Sigmoid colon (tissue), 7 donors: ENCODE measurements around the gene UGT2B17. TPM values are rescaled to one million over a fixed set of nuclear protein-coding genes. Genes with fewer than 3 reads are reported as not detected.
"Not testable (repeated sequence)": the region's sequence is repeated elsewhere in the genome, so short reads cannot be mapped to it uniquely, and the experiment has no call there.

Source experiments
- DNase-seq: peaks from one replicate; pipeline ENCODE4 v3.0.0-alpha.2; 2019
- H3K27ac ChIP-seq, 4 donors: fragments of 200-600 bp; sonication (generic); one replicate each; pipeline ENCODE4 v1.5.1; 2016 to 2019; ENCODE audit warnings: mild to moderate bottlenecking in 1 of 4
- H3K27me3 ChIP-seq, 3 donors: fragments of 200-600 bp; sonication (generic); one replicate each; pipeline ENCODE4 v1.5.1; 2019; ENCODE audit warnings: mild to moderate bottlenecking in 1 of 3
- H3K36me3 ChIP-seq, 4 donors: fragments of 200-600 bp; sonication (generic); one replicate each; pipeline ENCODE4 v1.5.1; 2016 to 2019
- H3K4me1 ChIP-seq, 4 donors: fragments of 200-600 bp; sonication (generic); one replicate each; pipeline ENCODE4 v1.5.1; 2017 to 2019
- H3K4me3 ChIP-seq, 4 donors: fragments of 200-600 bp; sonication (generic); one replicate each; pipeline ENCODE4 v1.5.1; 2017 to 2019; ENCODE audit warnings: mild to moderate bottlenecking in 2 of 4, moderate library complexity in 1 of 4
- H3K9me3 ChIP-seq, 4 donors: fragments of 200-600 bp in 3 of 4; sonication (generic) in 3 of 4; one replicate each; pipeline versions ENCODE4 v1.5.1 to v1.6.1; 2013 to 2019
- CTCF ChIP-seq, 4 experiments: fragments of 450-650 bp in 3 of 4; fragments of 200-600 bp in 1 of 4; IDR thresholded peaks; one replicate each; pipeline ENCODE4 v1.5.1; 2016 to 2019; ENCODE audit warnings: antibody characterized with exemption in 4 of 4, mild to moderate bottlenecking in 3 of 4, moderate library complexity in 2 of 4
- EP300 ChIP-seq, 4 donors: sonication (generic); formaldehyde crosslinking; IDR thresholded peaks; one replicate each; pipeline ENCODE4 v1.6.1; 2017; ENCODE audit warnings: antibody characterized with exemption in 4 of 4
- POLR2A ChIP-seq, 2 donors: fragments of 450-650 bp; IDR thresholded peaks; one replicate each; pipeline ENCODE4 v1.6.1; 2016; ENCODE audit warnings: antibody characterized with exemption in 2 of 2, mild to moderate bottlenecking in 2 of 2, moderate library complexity in 2 of 2
- POLR2AphosphoS5 ChIP-seq, 4 donors: sonication (generic); formaldehyde crosslinking; IDR thresholded peaks; one replicate each; pipeline ENCODE4 v1.6.1; 2017; ENCODE audit warnings: antibody characterized with exemption in 4 of 4
- WGBS, 2 donors: extraction: QIAGEN DNeasy Blood & Tissue Kit; methylation state at CpG; one replicate each; pipeline ENCODE4 v1.1.7; 2013; 5-methylcytosine and 5-hydroxymethylcytosine counted together
- intact Hi-C: fragments of 100-400 bp; cut with DNase I; formaldehyde crosslinking; loops from one replicate; pipeline ENCODE4 v1.15.1; 2023
- polyA plus RNA-seq, 3 donors: library from polyadenylated mRNA; stranded (reverse); fragments of 200-250 nt; gene quantifications; one replicate each; pipeline ENCODE4 v1.2.3, GENCODE V29; 2013
- total RNA-seq, 4 donors: library from RNA; depleted of rRNA; stranded (reverse); fragments of >200 nt; gene quantifications; one replicate each; pipeline ENCODE4 v1.1.0, GENCODE V29; 2016
- donor health status: healthy with polysubstance abuse.
- donor health status: Bipolar disorder and iron deficiency.
- donor health status: healthy.

Gene UGT2B17
- total and polyA plus RNA-seq, 7 donors = 1.1 to 376 (median 83.5) TPM; not detected in 4

GRCh38 chr4:68577590-68577989, 1.5 kb upstream of the UGT2B17 start:
- WGBS, 2 donors = 95% methylated on average over 3 of the region's 3 CpGs; no CpG with 5 or more reads in 1 of the 2 donors
- H3K9me3 ChIP-seq = no peaks in the 10 kb centered on the region
- intact Hi-C loops = no loop called here
- no peaks in the 10 kb centered on the region for H3K36me3 ChIP-seq
- TF ChIP-seq CTCF (IDR thresholded peaks at IDR 0.05) (no peak), POLR2AphosphoS5 (IDR thresholded peaks at IDR 0.05) (no peak), EP300 (IDR thresholded peaks at IDR 0.05) (no peak), POLR2A (IDR thresholded peaks at IDR 0.05) (no peak)
- H3K27me3 ChIP-seq = no peaks in the 10 kb centered on the region
- H3K4me3 ChIP-seq = no peak overlapping the region
- no peaks in the 10 kb centered on the region for H3K4me1 ChIP-seq
- no peak overlapping the region for H3K27ac ChIP-seq
- DNase-seq = no peak

- H3K4me1 ChIP-seq, H3K36me3 ChIP-seq, H3K9me3 ChIP-seq, H3K4me3 ChIP-seq, H3K27ac ChIP-seq, H3K27me3 ChIP-seq, DNase-seq, intact Hi-C loops: not testable (repeated sequence)
- WGBS, 2 donors = 91% methylated on average over 5 of the region's 5 CpGs; no CpG with 5 or more reads in 1 of the 2 donors
These were observed 486 bp downstream of the UGT2B17 start for GRCh38 chr4:68575636-68576035.

- intact Hi-C loops = no loop called here
- H3K27me3 ChIP-seq = no peaks in the 10 kb centered on the region
These were observed 1.0 kb downstream of the UGT2B17 start for GRCh38 chr4:68575081-68575480.

GRCh38 chr4:68572653-68573170, 3.4 kb downstream of the UGT2B17 start:
- Histone ChIP-seq H3K4me3 (no peak overlapping the region), H3K27me3 (no peaks in the 10 kb centered on the region), H3K9me3 (no peaks in the 10 kb centered on the region), H3K27ac (no peak overlapping the region), H3K4me1 (no peaks in the 10 kb centered on the region), H3K36me3 (no peaks in the 10 kb centered on the region)
- no peak for DNase-seq
- no peak for TF ChIP-seq POLR2A (IDR thresholded peaks at IDR 0.05)
- no peak for TF ChIP-seq POLR2AphosphoS5 (IDR thresholded peaks at IDR 0.05)
- no peak for TF ChIP-seq EP300 (IDR thresholded peaks at IDR 0.05)
- no peak for TF ChIP-seq CTCF (IDR thresholded peaks at IDR 0.05)
- WGBS, 2 donors = 76% methylated on average over 3 of the region's 3 CpGs; no CpG with 5 or more reads in 1 of the 2 donors
- intact Hi-C loops = no loop called here

More at GRCh38 chr4:68575081-68575480, 1.0 kb downstream of the UGT2B17 start:
- TF ChIP-seq CTCF (IDR thresholded peaks at IDR 0.05) (no peak), POLR2AphosphoS5 (IDR thresholded peaks at IDR 0.05) (no peak), EP300 (IDR thresholded peaks at IDR 0.05) (no peak), POLR2A (IDR thresholded peaks at IDR 0.05) (no peak)
- Histone ChIP-seq H3K4me3 (no peak overlapping the region), H3K27ac (no peak overlapping the region), H3K9me3 (no peaks in the 10 kb centered on the region), H3K36me3 (no peaks in the 10 kb centered on the region), H3K4me1 (no peaks in the 10 kb centered on the region)
- no peak for DNase-seq
- WGBS, 2 donors = 93% methylated on average over 1 of the region's 1 CpG; no CpG with 5 or more reads in 1 of the 2 donors

GRCh38 chr4:68570122-68570507, 6.0 kb downstream of the UGT2B17 start:
- 74% methylated on average over 4 of the region's 4 CpGs; no CpG with 5 or more reads in 1 of the 2 donors for WGBS, 2 donors

More at GRCh38 chr4:68570122-68570507, 6.0 kb downstream of the UGT2B17 start:
- H3K4me1 ChIP-seq = no peaks in the 10 kb centered on the region
- no peaks in the 10 kb centered on the region for H3K36me3 ChIP-seq
- no peak for DNase-seq
- H3K27ac ChIP-seq = no peak overlapping the region
- intact Hi-C loops = no loop called here
- TF ChIP-seq POLR2A (IDR thresholded peaks at IDR 0.05) (no peak), EP300 (IDR thresholded peaks at IDR 0.05) (no peak), POLR2AphosphoS5 (IDR thresholded peaks at IDR 0.05) (no peak), CTCF (IDR thresholded peaks at IDR 0.05) (no peak)
- no peaks in the 10 kb centered on the region for H3K9me3 ChIP-seq
- H3K27me3 ChIP-seq = no peaks in the 10 kb centered on the region
- no peak overlapping the region for H3K4me3 ChIP-seq
